HepG2 (cell line): ENCODE results near the gene UQCR10. TPM values are rescaled to one million over a fixed set of nuclear protein-coding genes. Genes with fewer than 3 reads are reported as not detected.

Source experiments
- IRF2 ChIP-seq: IDR thresholded peaks from 2 replicates; pipeline ENCODE4 v1.6.1; 2018; ENCODE audit warnings: missing genetic modification reagents, missing compliant biosample characterization
- PHF20 ChIP-seq: sonication (generic); formaldehyde crosslinking; IDR thresholded peaks from 2 replicates; pipeline ENCODE4 v1.5.0; 2020; ENCODE audit warnings: mild to moderate bottlenecking, missing genetic modification reagents
- POLR2AphosphoS5 ChIP-seq: IDR thresholded peaks from 2 replicates; pipeline ENCODE4 v1.6.1; 2012; ENCODE audit warnings: low read depth, low read length
- SRY ChIP-seq: sonication (generic); formaldehyde crosslinking; IDR thresholded peaks from 2 replicates; pipeline ENCODE4 v1.8.0; 2022; ENCODE audit warnings: mild to moderate bottlenecking, missing genetic modification reagents
- ZNF44 ChIP-seq: sonication (generic); formaldehyde crosslinking; IDR thresholded peaks from 2 replicates; pipeline ENCODE4 v1.5.1; 2020; ENCODE audit warnings: mild to moderate bottlenecking, missing genetic modification reagents
- ZXDC ChIP-seq: sonication (generic); formaldehyde crosslinking; IDR thresholded peaks from 2 replicates; pipeline ENCODE4 v1.5.0; 2020; ENCODE audit warnings: mild to moderate bottlenecking, missing genetic modification reagents
- polyA plus RNA-seq, 8 experiments: library from polyadenylated mRNA; depleted of rRNA in 3 of 8; stranded (reverse) in 7 of 8; unstranded in 1 of 8; fragments of >200 nt; fragmentation: Illumina TruSeq in 4 of 8; extraction: Trizol in 4 of 8; gene quantifications; 2 replicates each; pipeline versions ENCODE4 v1.2.1 to v1.2.3, GENCODE V29; 2011 to 2016; ENCODE audit warnings: low read depth in 4 of 8, missing spikeins in 1 of 8, mixed read lengths in 1 of 8; ENCODE audit not compliant: insufficient read depth in 1 of 8
- total RNA-seq, 5 experiments: library from RNA; depleted of rRNA; stranded (reverse); fragments of >200 nt; fragmentation: Illumina TruSeq; extraction: Trizol; gene quantifications; 2 replicates each; pipeline ENCODE4 v1.2.3, GENCODE V29; 2016; ENCODE audit warnings: low read depth in 1 of 5
- TF ChIP-seq, protein P1 (sequence below): sonication (generic); formaldehyde crosslinking; IDR thresholded peaks from 2 replicates; pipeline ENCODE4 v1.8.1; 2022; ENCODE audit warnings: low read depth, mild to moderate bottlenecking, missing genetic modification reagents
- TF ChIP-seq, protein P2 (sequence below): sonication (generic); formaldehyde crosslinking; IDR thresholded peaks from 2 replicates; pipeline ENCODE4 v1.5.0; 2020; ENCODE audit warnings: mild to moderate bottlenecking, missing genetic modification reagents
- TF ChIP-seq, protein P3 (sequence below): IDR thresholded peaks from 2 replicates; pipeline ENCODE4 v1.6.1; 2016; ENCODE audit warnings: low read depth, missing genetic modification reagents, missing compliant biosample characterization

Gene UQCR10
- total and polyA plus RNA-seq, 2 of the 13 experiments (the other 11 are each of a cell fraction or from before 2014, with no cell fraction given): 225 to 232 TPM

GRCh38 chr22:29734838-29735237, 32.3 kb upstream of the UQCR10 start (continued):
- no peak for TF ChIP-seq ZXDC (CRISPR knock-in tag)
- TF ChIP-seq POLR2AphosphoS5: no peak
- no peak for TF ChIP-seq ZNF44 (CRISPR knock-in tag)
- no peak for TF ChIP-seq PHF20
- TF ChIP-seq, protein P1, sequence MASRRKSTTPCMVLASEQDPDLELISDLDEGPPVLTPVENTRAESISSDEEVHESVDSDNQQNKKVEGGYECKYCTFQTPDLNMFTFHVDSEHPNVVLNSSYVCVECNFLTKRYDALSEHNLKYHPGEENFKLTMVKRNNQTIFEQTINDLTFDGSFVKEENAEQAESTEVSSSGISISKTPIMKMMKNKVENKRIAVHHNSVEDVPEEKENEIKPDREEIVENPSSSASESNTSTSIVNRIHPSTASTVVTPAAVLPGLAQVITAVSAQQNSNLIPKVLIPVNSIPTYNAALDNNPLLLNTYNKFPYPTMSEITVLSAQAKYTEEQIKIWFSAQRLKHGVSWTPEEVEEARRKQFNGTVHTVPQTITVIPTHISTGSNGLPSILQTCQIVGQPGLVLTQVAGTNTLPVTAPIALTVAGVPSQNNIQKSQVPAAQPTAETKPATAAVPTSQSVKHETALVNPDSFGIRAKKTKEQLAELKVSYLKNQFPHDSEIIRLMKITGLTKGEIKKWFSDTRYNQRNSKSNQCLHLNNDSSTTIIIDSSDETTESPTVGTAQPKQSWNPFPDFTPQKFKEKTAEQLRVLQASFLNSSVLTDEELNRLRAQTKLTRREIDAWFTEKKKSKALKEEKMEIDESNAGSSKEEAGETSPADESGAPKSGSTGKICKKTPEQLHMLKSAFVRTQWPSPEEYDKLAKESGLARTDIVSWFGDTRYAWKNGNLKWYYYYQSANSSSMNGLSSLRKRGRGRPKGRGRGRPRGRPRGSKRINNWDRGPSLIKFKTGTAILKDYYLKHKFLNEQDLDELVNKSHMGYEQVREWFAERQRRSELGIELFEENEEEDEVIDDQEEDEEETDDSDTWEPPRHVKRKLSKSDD (CRISPR knock-in tag): no peak
- no peak for TF ChIP-seq SRY (CRISPR knock-in tag)
- no peak for TF ChIP-seq IRF2 (CRISPR knock-in tag)
- TF ChIP-seq, protein P2, sequence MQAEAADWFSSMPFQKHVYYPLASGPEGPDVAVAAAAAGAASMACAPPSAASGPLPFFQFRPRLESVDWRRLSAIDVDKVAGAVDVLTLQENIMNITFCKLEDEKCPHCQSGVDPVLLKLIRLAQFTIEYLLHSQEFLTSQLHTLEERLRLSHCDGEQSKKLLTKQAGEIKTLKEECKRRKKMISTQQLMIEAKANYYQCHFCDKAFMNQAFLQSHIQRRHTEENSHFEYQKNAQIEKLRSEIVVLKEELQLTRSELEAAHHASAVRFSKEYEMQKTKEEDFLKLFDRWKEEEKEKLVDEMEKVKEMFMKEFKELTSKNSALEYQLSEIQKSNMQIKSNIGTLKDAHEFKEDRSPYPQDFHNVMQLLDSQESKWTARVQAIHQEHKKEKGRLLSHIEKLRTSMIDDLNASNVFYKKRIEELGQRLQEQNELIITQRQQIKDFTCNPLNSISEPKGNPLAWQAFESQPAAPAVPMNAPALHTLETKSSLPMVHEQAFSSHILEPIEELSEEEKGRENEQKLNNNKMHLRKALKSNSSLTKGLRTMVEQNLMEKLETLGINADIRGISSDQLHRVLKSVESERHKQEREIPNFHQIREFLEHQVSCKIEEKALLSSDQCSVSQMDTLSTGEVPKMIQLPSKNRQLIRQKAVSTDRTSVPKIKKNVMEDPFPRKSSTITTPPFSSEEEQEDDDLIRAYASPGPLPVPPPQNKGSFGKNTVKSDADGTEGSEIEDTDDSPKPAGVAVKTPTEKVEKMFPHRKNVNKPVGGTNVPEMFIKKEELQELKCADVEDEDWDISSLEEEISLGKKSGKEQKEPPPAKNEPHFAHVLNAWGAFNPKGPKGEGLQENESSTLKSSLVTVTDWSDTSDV (CRISPR knock-in tag): no peak
- TF ChIP-seq, protein P3, sequence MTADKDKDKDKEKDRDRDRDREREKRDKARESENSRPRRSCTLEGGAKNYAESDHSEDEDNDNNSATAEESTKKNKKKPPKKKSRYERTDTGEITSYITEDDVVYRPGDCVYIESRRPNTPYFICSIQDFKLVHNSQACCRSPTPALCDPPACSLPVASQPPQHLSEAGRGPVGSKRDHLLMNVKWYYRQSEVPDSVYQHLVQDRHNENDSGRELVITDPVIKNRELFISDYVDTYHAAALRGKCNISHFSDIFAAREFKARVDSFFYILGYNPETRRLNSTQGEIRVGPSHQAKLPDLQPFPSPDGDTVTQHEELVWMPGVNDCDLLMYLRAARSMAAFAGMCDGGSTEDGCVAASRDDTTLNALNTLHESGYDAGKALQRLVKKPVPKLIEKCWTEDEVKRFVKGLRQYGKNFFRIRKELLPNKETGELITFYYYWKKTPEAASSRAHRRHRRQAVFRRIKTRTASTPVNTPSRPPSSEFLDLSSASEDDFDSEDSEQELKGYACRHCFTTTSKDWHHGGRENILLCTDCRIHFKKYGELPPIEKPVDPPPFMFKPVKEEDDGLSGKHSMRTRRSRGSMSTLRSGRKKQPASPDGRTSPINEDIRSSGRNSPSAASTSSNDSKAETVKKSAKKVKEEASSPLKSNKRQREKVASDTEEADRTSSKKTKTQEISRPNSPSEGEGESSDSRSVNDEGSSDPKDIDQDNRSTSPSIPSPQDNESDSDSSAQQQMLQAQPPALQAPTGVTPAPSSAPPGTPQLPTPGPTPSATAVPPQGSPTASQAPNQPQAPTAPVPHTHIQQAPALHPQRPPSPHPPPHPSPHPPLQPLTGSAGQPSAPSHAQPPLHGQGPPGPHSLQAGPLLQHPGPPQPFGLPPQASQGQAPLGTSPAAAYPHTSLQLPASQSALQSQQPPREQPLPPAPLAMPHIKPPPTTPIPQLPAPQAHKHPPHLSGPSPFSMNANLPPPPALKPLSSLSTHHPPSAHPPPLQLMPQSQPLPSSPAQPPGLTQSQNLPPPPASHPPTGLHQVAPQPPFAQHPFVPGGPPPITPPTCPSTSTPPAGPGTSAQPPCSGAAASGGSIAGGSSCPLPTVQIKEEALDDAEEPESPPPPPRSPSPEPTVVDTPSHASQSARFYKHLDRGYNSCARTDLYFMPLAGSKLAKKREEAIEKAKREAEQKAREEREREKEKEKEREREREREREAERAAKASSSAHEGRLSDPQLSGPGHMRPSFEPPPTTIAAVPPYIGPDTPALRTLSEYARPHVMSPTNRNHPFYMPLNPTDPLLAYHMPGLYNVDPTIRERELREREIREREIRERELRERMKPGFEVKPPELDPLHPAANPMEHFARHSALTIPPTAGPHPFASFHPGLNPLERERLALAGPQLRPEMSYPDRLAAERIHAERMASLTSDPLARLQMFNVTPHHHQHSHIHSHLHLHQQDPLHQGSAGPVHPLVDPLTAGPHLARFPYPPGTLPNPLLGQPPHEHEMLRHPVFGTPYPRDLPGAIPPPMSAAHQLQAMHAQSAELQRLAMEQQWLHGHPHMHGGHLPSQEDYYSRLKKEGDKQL (CRISPR knock-in tag): no peak
